Loucy (cell line): ENCODE measurements around the gene C18orf54.

ENCODE experiments used
- EZH2phosphoT487 ChIP-seq: fragments of 200-600 bp; IDR thresholded peaks from 2 replicates; pipeline ENCODE4 v1.6.1; 2018; ENCODE audit warnings: antibody characterized with exemption, mild to moderate bottlenecking, moderate library complexity, borderline replicate concordance
- TF ChIP-seq, protein P1 (sequence below): fragments of 200-600 bp; sonication (generic); conservative IDR thresholded peaks from 2 replicates; pipeline ENCODE4 v1.5.1; 2014; ENCODE audit warnings: mild to moderate bottlenecking, antibody characterized with exemption, low read length

DNA sequence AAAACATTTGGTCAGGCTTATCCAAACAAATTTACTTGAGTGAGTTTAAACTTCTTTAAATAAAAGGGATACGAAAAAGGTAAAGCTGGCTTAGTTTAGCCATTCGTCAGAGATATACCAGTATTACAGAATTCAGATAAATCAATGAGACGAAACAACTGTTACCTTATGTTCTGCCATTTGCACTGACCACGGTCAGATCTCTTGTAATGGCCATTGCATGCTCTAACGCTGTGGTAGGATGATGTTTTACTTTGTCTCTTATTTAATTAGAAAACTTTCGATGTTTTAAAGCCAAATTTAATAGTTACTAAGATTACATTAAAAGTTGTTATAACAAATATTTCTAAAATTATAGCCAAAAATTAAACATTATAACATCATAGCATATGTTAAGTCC lies 1.5 kb downstream of the C18orf54 start:
- TF ChIP-seq, protein P1, sequence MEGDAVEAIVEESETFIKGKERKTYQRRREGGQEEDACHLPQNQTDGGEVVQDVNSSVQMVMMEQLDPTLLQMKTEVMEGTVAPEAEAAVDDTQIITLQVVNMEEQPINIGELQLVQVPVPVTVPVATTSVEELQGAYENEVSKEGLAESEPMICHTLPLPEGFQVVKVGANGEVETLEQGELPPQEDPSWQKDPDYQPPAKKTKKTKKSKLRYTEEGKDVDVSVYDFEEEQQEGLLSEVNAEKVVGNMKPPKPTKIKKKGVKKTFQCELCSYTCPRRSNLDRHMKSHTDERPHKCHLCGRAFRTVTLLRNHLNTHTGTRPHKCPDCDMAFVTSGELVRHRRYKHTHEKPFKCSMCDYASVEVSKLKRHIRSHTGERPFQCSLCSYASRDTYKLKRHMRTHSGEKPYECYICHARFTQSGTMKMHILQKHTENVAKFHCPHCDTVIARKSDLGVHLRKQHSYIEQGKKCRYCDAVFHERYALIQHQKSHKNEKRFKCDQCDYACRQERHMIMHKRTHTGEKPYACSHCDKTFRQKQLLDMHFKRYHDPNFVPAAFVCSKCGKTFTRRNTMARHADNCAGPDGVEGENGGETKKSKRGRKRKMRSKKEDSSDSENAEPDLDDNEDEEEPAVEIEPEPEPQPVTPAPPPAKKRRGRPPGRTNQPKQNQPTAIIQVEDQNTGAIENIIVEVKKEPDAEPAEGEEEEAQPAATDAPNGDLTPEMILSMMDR: no peak
- no peak for TF ChIP-seq EZH2phosphoT487
